CD4-positive, alpha-beta T cell (primary cell): Measurements from ENCODE around the gene DFFA. TPM values are rescaled to one million over a fixed set of nuclear protein-coding genes. Genes with fewer than 3 reads are reported as not detected.
"Not testable (repeated sequence)": the region's sequence is repeated elsewhere in the genome, so short reads cannot be mapped to it uniquely, and the experiment has no call there.

Experiments
- ATAC-seq: fragments of 200-7000 bp; cut with Tn5 transposase; one replicate; pipeline ENCODE4 v1.10.0; 2022; ENCODE audit warnings: mild to moderate bottlenecking; ENCODE audit not compliant: poor library complexity
- CTCF ChIA-PET: fragments of 350-600 bp; sonication (Branson Sonifier 250); formaldehyde crosslinking; loops from one replicate; lab custom pipeline; 2021; ENCODE audit warnings: antibody characterized with exemption, inconsistent platforms; lab: Charles Lee
- POLR2A ChIA-PET: fragments of 350-600 bp; sonication (Branson Sonifier 250); formaldehyde crosslinking; loops from one replicate; lab custom pipeline; 2021; ENCODE audit warnings: antibody characterized with exemption, inconsistent platforms; lab: Charles Lee
- DNase-seq, 14 experiments: peaks; one replicate each; pipeline ENCODE4 v3.0.0-alpha.2; 2013 to 2020; ENCODE audit warnings: mixed read lengths in 2 of 14
- H3K27ac ChIP-seq, 2 donors: one replicate each; pipeline versions ENCODE4 v1.5.1 to v1.7.0; 2013; ENCODE audit warnings: low read length in 2 of 2, low read depth in 1 of 2, mild to moderate bottlenecking in 1 of 2
- H3K27me3 ChIP-seq, 2 experiments: 1 replicate in 1 of 2; 2 replicates in 1 of 2; pipeline versions ENCODE4 v1.6.1 to v1.7.0; 2013; ENCODE audit warnings: low read length in 2 of 2, control low read depth in 1 of 2, mild to moderate bottlenecking in 1 of 2, moderate library complexity in 1 of 2; ENCODE audit not compliant: insufficient read depth in 2 of 2, control insufficient read depth in 1 of 2
- H3K36me3 ChIP-seq: one replicate; pipeline ENCODE4 v1.6.1; 2013; ENCODE audit warnings: low read length, control low read depth; ENCODE audit not compliant: insufficient read depth
- H3K4me1 ChIP-seq: one replicate; pipeline ENCODE4 v1.6.1; 2013; ENCODE audit warnings: low read length, control low read depth; ENCODE audit not compliant: insufficient read depth
- H3K4me3 ChIP-seq: one replicate; pipeline ENCODE4 v1.5.1; 2013; ENCODE audit warnings: mild to moderate bottlenecking, low read length, moderate library complexity
- H3K9me3 ChIP-seq, 2 experiments: 1 replicate in 1 of 2; 2 replicates in 1 of 2; pipeline versions ENCODE4 v1.6.1 to v1.7.0; 2013; ENCODE audit warnings: low read length in 2 of 2, mild to moderate bottlenecking in 2 of 2, control low read depth in 1 of 2, moderate library complexity in 1 of 2; ENCODE audit not compliant: control insufficient read depth in 1 of 2, insufficient read depth in 1 of 2
- H3K27ac Mint-ChIP-seq: one replicate; pipeline ENCODE4 v1.8.0; 2020; ENCODE audit warnings: mixed read lengths
- H3K27me3 Mint-ChIP-seq: one replicate; pipeline ENCODE4 v1.8.0; 2021; ENCODE audit warnings: mixed read lengths
- H3K36me3 Mint-ChIP-seq: one replicate; pipeline ENCODE4 v1.8.0; 2021; ENCODE audit warnings: low read depth, mixed read lengths
- H3K4me1 Mint-ChIP-seq: one replicate; pipeline ENCODE4 v1.8.0; 2021; ENCODE audit warnings: low read depth, mixed read lengths
- H3K4me3 Mint-ChIP-seq: one replicate; pipeline ENCODE4 v1.8.0; 2020; ENCODE audit warnings: mild to moderate bottlenecking, mixed read lengths
- H3K9me3 Mint-ChIP-seq: one replicate; pipeline ENCODE4 v1.8.0; 2020; ENCODE audit warnings: mixed read lengths
- CTCF ChIP-seq: fragments of 200-600 bp; IDR thresholded peaks from one replicate; pipeline ENCODE4 v1.8.0; 2022; ENCODE audit warnings: antibody characterized with exemption, mild to moderate bottlenecking
- intact Hi-C, 2 experiments: fragments of 100-400 bp; cut with DNase I in 1 of 2; cut with micrococcal nuclease in 1 of 2; formaldehyde crosslinking; loops; one replicate each; pipeline versions ENCODE4 v1.15.1 to v1.9.0; 2023 to 2025; cut with DNase I, micrococcal nuclease
- total RNA-seq, 174 experiments: library from RNA in 2 of 174; stranded (reverse) in 2 of 174; gene quantifications; one replicate each; pipeline ENCODE4 v1.2.3 and lab custom pipeline; 2021 to 2026

The DFFA gene
- total RNA-seq, 2 experiments from 2014 or later: 7.4 to 9.1 TPM

- DNase-seq (peak; percentile 72 to 95 (median 90)), ATAC-seq (peak; percentile 79)
- ChIA-PET CTCF (interaction anchor here (0.6 to 3.0 kb wide), 18 partner anchors 12 to 1005 kb away, joined by 3 to 35 read pairs (median 4); partner anchors contain the start of genes DFFA, KIF1B, PEX14 and PGD), POLR2A (interaction anchor here (0.6 to 2.2 kb wide), 9 partner anchors 21 to 582 kb away, joined by 3 to 20 read pairs (median 4); partner anchors contain the start of genes DFFA, KIF1B, PEX14 and PGD)
- intact Hi-C loops: loop anchor here (1.0 to 5.0 kb wide), 6 partner anchors 31 to 803 kb away; partner anchors contain the start of genes DFFA (in 1 of the 2), PGD (in 1 of the 2) and UBE4B (in 1 of the 2)
- no peaks in the 10 kb centered on the region for H3K9me3 ChIP-seq
- H3K27me3 Mint-ChIP-seq: no peaks in the 10 kb centered on the region
- peak within 1 kb of the TSS; percentile 92 for H3K27ac Mint-ChIP-seq
- peak; percentile 98 for TF ChIP-seq CTCF
- peak within 1 kb of the TSS; percentile 65 to 68 for H3K27ac ChIP-seq
- H3K27me3 ChIP-seq: no peaks in the 10 kb centered on the region
- peaks cover 26% of the 10 kb centered on the region for H3K4me1 ChIP-seq
- no peaks in the 10 kb centered on the region for H3K9me3 Mint-ChIP-seq
- peak within 1 kb of the TSS; percentile 94 for H3K4me3 Mint-ChIP-seq
- peak within 1 kb of the TSS; percentile 71 for H3K4me3 ChIP-seq
- peaks cover 6% of the 10 kb centered on the region for H3K36me3 Mint-ChIP-seq
- peaks cover 23% of the 10 kb centered on the region for H3K4me1 Mint-ChIP-seq
- H3K36me3 ChIP-seq: no peaks in the 10 kb centered on the region
Observed at GRCh38 chr1:10430216-10431069, 41.9 kb downstream of the DFFA start, which contains the start of gene CENPS. Gene CENPS (plus strand): TSS chr1:10430433. CDS start chr1:10430518, 85 bp downstream.

GRCh38 chr1:10429868-10430215 is 42.5 kb downstream of the DFFA start:
- intact Hi-C loops: loop anchor here (1.0 to 5.0 kb wide), 10 partner anchors 31 to 938 kb away; partner anchors contain the start of genes DFFA (in 1 of the 2), LZIC (in 1 of the 2), NMNAT1 (in 1 of the 2) and PGD (in 1 of the 2)
- ChIA-PET CTCF (interaction anchor here (0.6 to 3.0 kb wide), 17 partner anchors 12 to 1005 kb away, joined by 3 to 35 read pairs (median 4); partner anchors contain the start of genes DFFA, KIF1B, PEX14 and PGD), POLR2A (interaction anchor here (0.6 to 2.2 kb wide), 7 partner anchors 21 to 801 kb away, joined by 3 to 20 read pairs (median 4); partner anchors contain the start of genes KIF1B and PEX14)
- no peaks in the 10 kb centered on the region for H3K36me3 ChIP-seq
- no peaks in the 10 kb centered on the region for H3K9me3 ChIP-seq
- H3K36me3 Mint-ChIP-seq: peaks cover 6% of the 10 kb centered on the region
- peak overlapping the region; percentile 71 for H3K4me3 ChIP-seq
- H3K27me3 Mint-ChIP-seq: no peaks in the 10 kb centered on the region
- DNase-seq: peak in 6 of 14 experiments; percentile 8 to 66 (median 50)
- peak overlapping the region; percentile 94 for H3K4me3 Mint-ChIP-seq
- peak overlapping the region; percentile 30 to 65 for H3K27ac ChIP-seq
- peaks cover 26% of the 10 kb centered on the region for H3K4me1 ChIP-seq
- ATAC-seq: peak; percentile 31
- H3K4me1 Mint-ChIP-seq: peaks cover 23% of the 10 kb centered on the region
- H3K27me3 ChIP-seq: no peaks in the 10 kb centered on the region
- H3K9me3 Mint-ChIP-seq: no peaks in the 10 kb centered on the region
- peak overlapping the region; percentile 92 for H3K27ac Mint-ChIP-seq
- TF ChIP-seq CTCF: no peak

GRCh38 chr1:10428984-10429383 is 43.3 kb downstream of the DFFA start:
- ChIA-PET POLR2A (no interaction called here), CTCF (interaction anchor here (1.3 to 3.0 kb wide), 5 partner anchors 14 to 219 kb away, joined by 3 to 19 read pairs (median 7); partner anchors contain the start of genes KIF1B and PGD)
- Histone ChIP-seq H3K36me3 (no peaks in the 10 kb centered on the region), H3K9me3 (no peaks in the 10 kb centered on the region), H3K4me3 (no peak overlapping the region), H3K27me3 (no peaks in the 10 kb centered on the region), H3K4me1 (peaks cover 26% of the 10 kb centered on the region), H3K27ac (no peak overlapping the region)
- Mint-ChIP-seq H3K4me1 (peaks cover 23% of the 10 kb centered on the region), H3K27me3 (no peaks in the 10 kb centered on the region), H3K4me3 (no peak overlapping the region), H3K27ac (peak overlapping the region; percentile 92), H3K9me3 (no peaks in the 10 kb centered on the region), H3K36me3 (peaks cover 6% of the 10 kb centered on the region)
- DNase-seq (peak in 1 of 14 experiments; percentile 34), ATAC-seq (no peak)
- intact Hi-C loops: loop anchor here (1.0 to 5.0 kb wide), 8 partner anchors 52 to 937 kb away; partner anchors contain the start of genes KIF1B (in 2 of the 2), LZIC (in 1 of the 2) and NMNAT1 (in 1 of the 2)
- TF ChIP-seq CTCF: no peak

GRCh38 chr1:10426535-10426848 is 45.8 kb downstream of the DFFA start:
- CTCF ChIA-PET, ATAC-seq, H3K27ac Mint-ChIP-seq, DNase-seq, H3K9me3 ChIP-seq, H3K4me3 Mint-ChIP-seq, H3K27ac ChIP-seq, H3K36me3 ChIP-seq, H3K27me3 Mint-ChIP-seq, H3K27me3 ChIP-seq, H3K9me3 Mint-ChIP-seq, H3K4me3 ChIP-seq, H3K36me3 Mint-ChIP-seq, POLR2A ChIA-PET: not testable (repeated sequence)
- peaks cover 25% of the 10 kb centered on the region for H3K4me1 ChIP-seq
- peaks cover 23% of the 10 kb centered on the region for H3K4me1 Mint-ChIP-seq
- intact Hi-C loops: loop anchor here (5.0 kb wide), 2 partner anchors 644 to 934 kb away; no protein-coding TSS in a partner anchor
